ENCODE data around the gene RNF214.
"Not testable (repeated sequence)": the region's sequence is repeated elsewhere in the genome, so short reads cannot be mapped to it uniquely, and the experiment has no call there.

RNF214 gene

GRCh38 chr11:117271208-117271607 lies 38.7 kb downstream of the RNF214 start:
- no peak overlapping the region for H3K9ac ChIP-seq (ENCODE audit: low read length in 2 of 2)
- no peak overlapping the region for H3K4me3 ChIP-seq (ENCODE audit: low read length in 2 of 2)
- H3K9me3 ChIP-seq (ENCODE audit: control insufficient read depth in 2 of 2, low read length in 2 of 2): no peaks in the 10 kb centered on the region
- H3K36me3 ChIP-seq (ENCODE audit: control insufficient read depth in 2 of 2, insufficient read depth in 2 of 2, low read length in 2 of 2): peaks cover 2 to 3% of the 10 kb centered on the region in 2 donors
- H3K27me3 ChIP-seq (ENCODE audit: control insufficient read depth in 1 of 2, insufficient read depth in 2 of 2, low read length in 2 of 2): no peaks in the 10 kb centered on the region
- H3K4me1 ChIP-seq (ENCODE audit: control insufficient read depth, insufficient read depth, low read length): no peaks in the 10 kb centered on the region
- H3K27ac ChIP-seq (ENCODE audit: low read length): no peak overlapping the region

- not testable (repeated sequence) for H3K36me3 ChIP-seq (ENCODE audit: control insufficient read depth in 2 of 2, insufficient read depth in 2 of 2, low read length in 2 of 2); H3K9ac ChIP-seq (ENCODE audit: low read length in 2 of 2); H3K4me1 ChIP-seq (ENCODE audit: control insufficient read depth, insufficient read depth, low read length); H3K27me3 ChIP-seq (ENCODE audit: control insufficient read depth in 1 of 2, insufficient read depth in 2 of 2, low read length in 2 of 2); H3K4me3 ChIP-seq (ENCODE audit: low read length in 2 of 2); H3K27ac ChIP-seq (ENCODE audit: low read length); H3K9me3 ChIP-seq (ENCODE audit: control insufficient read depth in 2 of 2, low read length in 2 of 2)
These were observed 39.7 kb downstream of the RNF214 start for GRCh38 chr11:117272175-117272574.

- no peak overlapping the region for H3K4me3 ChIP-seq (ENCODE audit: low read length in 2 of 2)
- peaks cover 2 to 3% of the 10 kb centered on the region in 2 donors for H3K36me3 ChIP-seq (ENCODE audit: control insufficient read depth in 2 of 2, insufficient read depth in 2 of 2, low read length in 2 of 2)
- no peaks in the 10 kb centered on the region for H3K4me1 ChIP-seq (ENCODE audit: control insufficient read depth, insufficient read depth, low read length)
- no peaks in the 10 kb centered on the region for H3K27me3 ChIP-seq (ENCODE audit: control insufficient read depth in 1 of 2, insufficient read depth in 2 of 2, low read length in 2 of 2)
- H3K9ac ChIP-seq (ENCODE audit: low read length in 2 of 2): no peak overlapping the region
- no peak overlapping the region for H3K27ac ChIP-seq (ENCODE audit: low read length)
- H3K9me3 ChIP-seq (ENCODE audit: control insufficient read depth in 2 of 2, low read length in 2 of 2): no peaks in the 10 kb centered on the region
These were observed 41.2 kb downstream of the RNF214 start for GRCh38 chr11:117273550-117274289.

GRCh38 chr11:117278347-117278746 lies 45.9 kb downstream of the RNF214 start:
- Histone ChIP-seq H3K9me3 (ENCODE audit: control insufficient read depth in 2 of 2, low read length in 2 of 2) (no peaks in the 10 kb centered on the region), H3K27me3 (ENCODE audit: control insufficient read depth in 1 of 2, insufficient read depth in 2 of 2, low read length in 2 of 2) (no peaks in the 10 kb centered on the region), H3K4me3 (ENCODE audit: low read length in 2 of 2) (no peak overlapping the region), H3K36me3 (ENCODE audit: control insufficient read depth in 2 of 2, insufficient read depth in 2 of 2, low read length in 2 of 2) (peaks cover 22 to 25% of the 10 kb centered on the region in 2 donors), H3K4me1 (ENCODE audit: control insufficient read depth, insufficient read depth, low read length) (no peaks in the 10 kb centered on the region), H3K9ac (ENCODE audit: low read length in 2 of 2) (no peak overlapping the region), H3K27ac (ENCODE audit: low read length) (no peak overlapping the region)

GRCh38 chr11:117279711-117280376 lies 47.4 kb downstream of the RNF214 start:
- Histone ChIP-seq H3K36me3 (ENCODE audit: control insufficient read depth in 2 of 2, insufficient read depth in 2 of 2, low read length in 2 of 2) (peaks cover 29 to 30% of the 10 kb centered on the region in 2 donors), H3K9ac (ENCODE audit: low read length in 2 of 2) (no peak overlapping the region), H3K9me3 (ENCODE audit: control insufficient read depth in 2 of 2, low read length in 2 of 2) (no peaks in the 10 kb centered on the region), H3K27ac (ENCODE audit: low read length) (no peak overlapping the region), H3K27me3 (ENCODE audit: control insufficient read depth in 1 of 2, insufficient read depth in 2 of 2, low read length in 2 of 2) (no peaks in the 10 kb centered on the region), H3K4me3 (ENCODE audit: low read length in 2 of 2) (no peak overlapping the region), H3K4me1 (ENCODE audit: control insufficient read depth, insufficient read depth, low read length) (no peaks in the 10 kb centered on the region)

GRCh38 chr11:117281159-117281558 lies 48.7 kb downstream of the RNF214 start:
- Histone ChIP-seq H3K9ac (ENCODE audit: low read length in 2 of 2) (no peak overlapping the region), H3K4me3 (ENCODE audit: low read length in 2 of 2) (no peak overlapping the region), H3K36me3 (ENCODE audit: control insufficient read depth in 2 of 2, insufficient read depth in 2 of 2, low read length in 2 of 2) (peaks cover 37 to 40% of the 10 kb centered on the region in 2 donors), H3K27ac (ENCODE audit: low read length) (no peak overlapping the region), H3K4me1 (ENCODE audit: control insufficient read depth, insufficient read depth, low read length) (no peaks in the 10 kb centered on the region), H3K9me3 (ENCODE audit: control insufficient read depth in 2 of 2, low read length in 2 of 2) (no peaks in the 10 kb centered on the region), H3K27me3 (ENCODE audit: control insufficient read depth in 1 of 2, insufficient read depth in 2 of 2, low read length in 2 of 2) (no peaks in the 10 kb centered on the region)

GRCh38 chr11:117281869-117282268 lies 49.4 kb downstream of the RNF214 start:
- peaks cover 37 to 42% of the 10 kb centered on the region in 2 donors for H3K36me3 ChIP-seq (ENCODE audit: control insufficient read depth in 2 of 2, insufficient read depth in 2 of 2, low read length in 2 of 2)
- H3K9me3 ChIP-seq (ENCODE audit: control insufficient read depth in 2 of 2, low read length in 2 of 2): no peaks in the 10 kb centered on the region
- no peaks in the 10 kb centered on the region for H3K4me1 ChIP-seq (ENCODE audit: control insufficient read depth, insufficient read depth, low read length)
- no peak overlapping the region for H3K9ac ChIP-seq (ENCODE audit: low read length in 2 of 2)
- H3K27me3 ChIP-seq (ENCODE audit: control insufficient read depth in 1 of 2, insufficient read depth in 2 of 2, low read length in 2 of 2): no peaks in the 10 kb centered on the region
- H3K4me3 ChIP-seq (ENCODE audit: low read length in 2 of 2): no peak overlapping the region
- no peak overlapping the region for H3K27ac ChIP-seq (ENCODE audit: low read length)

GRCh38 chr11:117282956-117283355 lies 50.5 kb downstream of the RNF214 start:
- Histone ChIP-seq H3K36me3 (ENCODE audit: control insufficient read depth in 2 of 2, insufficient read depth in 2 of 2, low read length in 2 of 2) (peaks cover 42 to 46% of the 10 kb centered on the region in 2 donors), H3K9ac (ENCODE audit: low read length in 2 of 2) (no peak overlapping the region), H3K4me3 (ENCODE audit: low read length in 2 of 2) (no peak overlapping the region), H3K27me3 (ENCODE audit: control insufficient read depth in 1 of 2, insufficient read depth in 2 of 2, low read length in 2 of 2) (no peaks in the 10 kb centered on the region), H3K27ac (ENCODE audit: low read length) (no peak overlapping the region), H3K4me1 (ENCODE audit: control insufficient read depth, insufficient read depth, low read length) (no peaks in the 10 kb centered on the region), H3K9me3 (ENCODE audit: control insufficient read depth in 2 of 2, low read length in 2 of 2) (no peaks in the 10 kb centered on the region)

- H3K36me3 ChIP-seq (ENCODE audit: control insufficient read depth in 2 of 2, insufficient read depth in 2 of 2, low read length in 2 of 2): peaks cover 44 to 48% of the 10 kb centered on the region in 2 donors
These were observed 51.6 kb downstream of the RNF214 start for GRCh38 chr11:117284053-117284452.

GRCh38 chr11:117286588-117286987 lies 54.1 kb downstream of the RNF214 start:
- peaks cover 57 to 58% of the 10 kb centered on the region in 2 donors for H3K36me3 ChIP-seq (ENCODE audit: control insufficient read depth in 2 of 2, insufficient read depth in 2 of 2, low read length in 2 of 2)
- no peak overlapping the region for H3K9ac ChIP-seq (ENCODE audit: low read length in 2 of 2)

More at GRCh38 chr11:117284053-117284452, 51.6 kb downstream of the RNF214 start:
- Histone ChIP-seq H3K9ac (ENCODE audit: low read length in 2 of 2) (no peak overlapping the region), H3K4me3 (ENCODE audit: low read length in 2 of 2) (no peak overlapping the region), H3K4me1 (ENCODE audit: control insufficient read depth, insufficient read depth, low read length) (no peaks in the 10 kb centered on the region), H3K9me3 (ENCODE audit: control insufficient read depth in 2 of 2, low read length in 2 of 2) (no peaks in the 10 kb centered on the region), H3K27me3 (ENCODE audit: control insufficient read depth in 1 of 2, insufficient read depth in 2 of 2, low read length in 2 of 2) (no peaks in the 10 kb centered on the region), H3K27ac (ENCODE audit: low read length) (no peak overlapping the region)

GRCh38 chr11:117287668-117288067 lies 55.2 kb downstream of the RNF214 start:
- no peak overlapping the region for H3K9ac ChIP-seq (ENCODE audit: low read length in 2 of 2)
- peaks cover 51 to 52% of the 10 kb centered on the region in 2 donors for H3K36me3 ChIP-seq (ENCODE audit: control insufficient read depth in 2 of 2, insufficient read depth in 2 of 2, low read length in 2 of 2)
- no peak overlapping the region for H3K27ac ChIP-seq (ENCODE audit: low read length)
- no peaks in the 10 kb centered on the region for H3K4me1 ChIP-seq (ENCODE audit: control insufficient read depth, insufficient read depth, low read length)
- no peak overlapping the region for H3K4me3 ChIP-seq (ENCODE audit: low read length in 2 of 2)
- no peaks in the 10 kb centered on the region for H3K27me3 ChIP-seq (ENCODE audit: control insufficient read depth in 1 of 2, insufficient read depth in 2 of 2, low read length in 2 of 2)
- H3K9me3 ChIP-seq (ENCODE audit: control insufficient read depth in 2 of 2, low read length in 2 of 2): no peaks in the 10 kb centered on the region

More at GRCh38 chr11:117286588-117286987, 54.1 kb downstream of the RNF214 start:
- H3K27me3 ChIP-seq (ENCODE audit: control insufficient read depth in 1 of 2, insufficient read depth in 2 of 2, low read length in 2 of 2): no peaks in the 10 kb centered on the region
- no peak overlapping the region for H3K27ac ChIP-seq (ENCODE audit: low read length)
- no peaks in the 10 kb centered on the region for H3K4me1 ChIP-seq (ENCODE audit: control insufficient read depth, insufficient read depth, low read length)
- H3K4me3 ChIP-seq (ENCODE audit: low read length in 2 of 2): no peak overlapping the region
- H3K9me3 ChIP-seq (ENCODE audit: control insufficient read depth in 2 of 2, low read length in 2 of 2): no peaks in the 10 kb centered on the region

All from stomach smooth muscle (tissue), 2 donors.